Measurements from ENCODE around the gene SERINC4.

GRCh38 chr15:43793647-43794046 is 6.4 kb downstream of the SERINC4 start:
- TF ChIP-seq CTCF (conservative IDR thresholded peaks at IDR 0.05 in 1 of 2, IDR thresholded peaks at IDR 0.05 in 1 of 2; ENCODE audit: extremely low read depth in 1 of 2, insufficient read depth in 1 of 2, low read depth in 1 of 2, low read length in 2 of 2), result no peak
- no peak for TF ChIP-seq EZH2 (IDR thresholded peaks at IDR 0.05; ENCODE audit: borderline replicate concordance, low read length)

Measured in mammary epithelial cell (primary cell).